SJCRH30 (cell line): ENCODE results near the gene SLC25A29. TPM values are rescaled to one million over a fixed set of nuclear protein-coding genes. Genes with fewer than 3 reads are reported as not detected.
"Not testable (repeated sequence)": the region's sequence is repeated elsewhere in the genome, so short reads cannot be mapped to it uniquely, and the experiment has no call there.

Experiments used
- DNase-seq, 2 experiments: peaks; one replicate each; pipeline ENCODE4 v3.0.0-alpha.2; 2015 to 2020
- H3K27ac ChIP-seq: fragments of 250-450 bp; sonication (Bioruptor Pico); 2 replicates; pipeline ENCODE4 v1.5.1; 2020; ENCODE audit warnings: mild to moderate bottlenecking, moderate library complexity
- H3K27me3 ChIP-seq: fragments of 250-450 bp; sonication (Bioruptor Pico); 2 replicates; pipeline ENCODE4 v1.5.1; 2020; ENCODE audit warnings: mild to moderate bottlenecking, moderate library complexity
- H3K36me3 ChIP-seq: fragments of 250-450 bp; sonication (Bioruptor Pico); 2 replicates; pipeline ENCODE4 v1.5.1; 2020; ENCODE audit warnings: mild to moderate bottlenecking, moderate library complexity
- H3K4me1 ChIP-seq: fragments of 250-450 bp; sonication (Bioruptor Pico); 2 replicates; pipeline ENCODE4 v1.5.1; 2020; ENCODE audit warnings: mild to moderate bottlenecking, moderate library complexity
- H3K4me3 ChIP-seq: fragments of 250-450 bp; sonication (Bioruptor Pico); 2 replicates; pipeline ENCODE4 v1.5.1; 2020; ENCODE audit warnings: mild to moderate bottlenecking, moderate library complexity
- H3K9me3 ChIP-seq: fragments of 250-450 bp; sonication (Bioruptor Pico); replicated peaks from 2 replicates; pipeline ENCODE4 v1.5.1; 2020; ENCODE audit warnings: mild to moderate bottlenecking, moderate library complexity
- total RNA-seq: library from RNA; depleted of rRNA; stranded (reverse); fragments of >200 nt; shearing (Covaris generic); gene quantifications from 2 replicates; pipeline ENCODE4 v1.2.3, GENCODE V29; 2014

SLC25A29 gene
- total RNA-seq, 1 experiment from 2014 or later, result 57.1 TPM

GRCh38 chr14:100287202-100287997, 18.8 kb downstream of the SLC25A29 start:
- Histone ChIP-seq H3K27ac (no peak overlapping the region), H3K4me3 (no peak overlapping the region), H3K4me1 (peaks cover 6% of the 10 kb centered on the region; the same call in 1 of the 2 replicates), H3K9me3 (no peaks in the 10 kb centered on the region), H3K36me3 (peaks cover 13% of the 10 kb centered on the region), H3K27me3 (no peaks in the 10 kb centered on the region)
- no peak for DNase-seq

- H3K9me3 ChIP-seq, result no peaks in the 10 kb centered on the region
- H3K4me3 ChIP-seq, result no peak overlapping the region
- no peak overlapping the region for H3K27ac ChIP-seq
- H3K27me3 ChIP-seq, result no peaks in the 10 kb centered on the region
- H3K4me1 ChIP-seq, result peaks cover 6% of the 10 kb centered on the region; the same call in 1 of the 2 replicates
- peaks cover 10% of the 10 kb centered on the region for H3K36me3 ChIP-seq
- DNase-seq, result no peak
These were observed 19.6 kb downstream of the SLC25A29 start for GRCh38 chr14:100286484-100287191.

GRCh38 chr14:100285913-100286400, 20.3 kb downstream of the SLC25A29 start:
- DNase-seq, result no peak
- Histone ChIP-seq H3K4me3 (peak overlapping the region; percentile 57), H3K4me1 (peaks cover 6% of the 10 kb centered on the region; the same call in 1 of the 2 replicates), H3K36me3 (peaks cover 7% of the 10 kb centered on the region), H3K9me3 (no peaks in the 10 kb centered on the region), H3K27me3 (no peaks in the 10 kb centered on the region), H3K27ac (no peak overlapping the region)

- Histone ChIP-seq H3K27ac (peak overlapping the region; percentile 42; the same call in 1 of the 2 replicates), H3K4me3 (peak overlapping the region; percentile 57), H3K9me3 (no peaks in the 10 kb centered on the region), H3K4me1 (peaks cover 6% of the 10 kb centered on the region; the same call in 1 of the 2 replicates), H3K27me3 (no peaks in the 10 kb centered on the region), H3K36me3 (peaks cover 11% of the 10 kb centered on the region)
- DNase-seq, result no peak
These were observed 21.0 kb downstream of the SLC25A29 start for GRCh38 chr14:100285021-100285912.

- Histone ChIP-seq H3K27me3 (no peaks in the 10 kb centered on the region), H3K36me3 (peaks cover 13% of the 10 kb centered on the region), H3K27ac (no peak overlapping the region), H3K4me3 (no peak overlapping the region), H3K9me3 (no peaks in the 10 kb centered on the region), H3K4me1 (peaks cover 6% of the 10 kb centered on the region; the same call in 1 of the 2 replicates)
- DNase-seq, result no peak
These were observed 22.0 kb downstream of the SLC25A29 start for GRCh38 chr14:100283984-100284881.

- not testable (repeated sequence) for H3K27ac ChIP-seq, H3K27me3 ChIP-seq, H3K9me3 ChIP-seq, DNase-seq, H3K4me1 ChIP-seq, H3K4me3 ChIP-seq
- peaks cover 16% of the 10 kb centered on the region for H3K36me3 ChIP-seq
These were observed 22.8 kb downstream of the SLC25A29 start for GRCh38 chr14:100283436-100283835.

GRCh38 chr14:100282766-100283419, 23.4 kb downstream of the SLC25A29 start:
- peaks cover 17% of the 10 kb centered on the region for H3K36me3 ChIP-seq
- no peaks in the 10 kb centered on the region for H3K27me3 ChIP-seq
- no peak for DNase-seq
- H3K9me3 ChIP-seq, result no peaks in the 10 kb centered on the region
- H3K4me1 ChIP-seq, result peaks cover 6% of the 10 kb centered on the region
- no peak overlapping the region for H3K4me3 ChIP-seq
- H3K27ac ChIP-seq, result no peak overlapping the region

- peaks cover 6% of the 10 kb centered on the region for H3K4me1 ChIP-seq
- no peaks in the 10 kb centered on the region for H3K27me3 ChIP-seq
- H3K36me3 ChIP-seq, result peaks cover 25% of the 10 kb centered on the region
- no peaks in the 10 kb centered on the region for H3K9me3 ChIP-seq
- no peak for DNase-seq
- no peak overlapping the region for H3K4me3 ChIP-seq
- no peak overlapping the region for H3K27ac ChIP-seq
These were observed 24.2 kb downstream of the SLC25A29 start for GRCh38 chr14:100282083-100282350.

GRCh38 chr14:100281286-100282082, 24.8 kb downstream of the SLC25A29 start:
- DNase-seq, result peak in 1 of 2 experiments; percentile 36
- Histone ChIP-seq H3K4me1 (peaks cover 6% of the 10 kb centered on the region), H3K27me3 (no peaks in the 10 kb centered on the region), H3K4me3 (no peak overlapping the region), H3K27ac (no peak overlapping the region), H3K36me3 (peaks cover 29% of the 10 kb centered on the region), H3K9me3 (no peaks in the 10 kb centered on the region)

GRCh38 chr14:100279563-100279962, 26.7 kb downstream of the SLC25A29 start:
- H3K4me3 ChIP-seq, result no peak overlapping the region
- DNase-seq, result no peak
- H3K4me1 ChIP-seq, result peaks cover 6% of the 10 kb centered on the region
- peaks cover 41% of the 10 kb centered on the region for H3K36me3 ChIP-seq
- no peaks in the 10 kb centered on the region for H3K9me3 ChIP-seq
- no peak overlapping the region for H3K27ac ChIP-seq
- no peaks in the 10 kb centered on the region for H3K27me3 ChIP-seq

GRCh38 chr14:100279133-100279532, 27.1 kb downstream of the SLC25A29 start:
- H3K27me3 ChIP-seq, result no peaks in the 10 kb centered on the region
- peaks cover 43% of the 10 kb centered on the region for H3K36me3 ChIP-seq
- H3K4me3 ChIP-seq, result no peak overlapping the region
- H3K9me3 ChIP-seq, result no peaks in the 10 kb centered on the region
- no peak overlapping the region for H3K27ac ChIP-seq
- peaks cover 6% of the 10 kb centered on the region for H3K4me1 ChIP-seq
- no peak for DNase-seq

- Histone ChIP-seq H3K27me3 (no peaks in the 10 kb centered on the region), H3K36me3 (peaks cover 43% of the 10 kb centered on the region), H3K9me3 (no peaks in the 10 kb centered on the region), H3K4me3 (no peak overlapping the region), H3K4me1 (peaks cover 6% of the 10 kb centered on the region), H3K27ac (no peak overlapping the region)
- no peak for DNase-seq
These were observed 27.5 kb downstream of the SLC25A29 start for GRCh38 chr14:100278702-100279101.

GRCh38 chr14:100275214-100275613, 31.0 kb downstream of the SLC25A29 start:
- Histone ChIP-seq H3K4me1 (peaks cover 6% of the 10 kb centered on the region), H3K9me3 (no peaks in the 10 kb centered on the region), H3K36me3 (peaks cover 39% of the 10 kb centered on the region), H3K27ac (no peak overlapping the region), H3K4me3 (no peak overlapping the region), H3K27me3 (no peaks in the 10 kb centered on the region)
- no peak for DNase-seq
